SK-N-MC (cell line): ENCODE measurements around the gene ZDHHC11B.

Experiments
- DNase-seq: peaks from one replicate; pipeline ENCODE4 v3.0.0-alpha.2; 2011; ENCODE audit warnings: low read depth, low spot score
- H3K27ac ChIP-seq: fragments of 200-600 bp; sonication (generic); 2 replicates; pipeline ENCODE4 v1.5.1; 2016; ENCODE audit warnings: mixed run types
- H3K36me3 ChIP-seq: fragments of 200-600 bp; sonication (generic); 2 replicates; pipeline ENCODE4 v1.6.1; 2017; ENCODE audit warnings: antibody characterized with exemption, low read length, mixed read lengths; ENCODE audit not compliant: insufficient read depth
- H3K4me3 ChIP-seq: fragments of 200-600 bp; sonication (generic); 2 replicates; pipeline ENCODE4 v1.5.1; 2016
- H3K9ac ChIP-seq: fragments of 200-600 bp; sonication (generic); 2 replicates; pipeline ENCODE4 v1.8.0; 2017; ENCODE audit warnings: mixed run types, mixed read lengths; ENCODE audit not compliant: insufficient read length
- H3K9me3 ChIP-seq: fragments of 200-600 bp; sonication (generic); 2 replicates; pipeline ENCODE4 v1.6.1; 2017; ENCODE audit warnings: low read depth, mild to moderate bottlenecking, antibody characterized with exemption, low read length, moderate library complexity, mixed read lengths
- EZH2 ChIP-seq: fragments of 200-600 bp; sonication (generic); IDR thresholded peaks from one replicate; pipeline ENCODE4 v1.6.1; 2017; ENCODE audit warnings: antibody characterized with exemption
- FOXP2 ChIP-seq: optimal IDR thresholded peaks from 2 replicates; pipeline ENCODE3; 2011; ENCODE audit warnings: mild to moderate bottlenecking, moderate library complexity; ENCODE audit not compliant: insufficient read depth; ENCODE audit errors: extremely low read length, control extremely low read depth
- POLR2AphosphoS5 ChIP-seq: IDR thresholded peaks from 2 replicates; pipeline ENCODE4 v1.6.1; 2012; ENCODE audit warnings: mild to moderate bottlenecking, low read depth, low read length, borderline replicate concordance

Gene ZDHHC11B

DNA sequence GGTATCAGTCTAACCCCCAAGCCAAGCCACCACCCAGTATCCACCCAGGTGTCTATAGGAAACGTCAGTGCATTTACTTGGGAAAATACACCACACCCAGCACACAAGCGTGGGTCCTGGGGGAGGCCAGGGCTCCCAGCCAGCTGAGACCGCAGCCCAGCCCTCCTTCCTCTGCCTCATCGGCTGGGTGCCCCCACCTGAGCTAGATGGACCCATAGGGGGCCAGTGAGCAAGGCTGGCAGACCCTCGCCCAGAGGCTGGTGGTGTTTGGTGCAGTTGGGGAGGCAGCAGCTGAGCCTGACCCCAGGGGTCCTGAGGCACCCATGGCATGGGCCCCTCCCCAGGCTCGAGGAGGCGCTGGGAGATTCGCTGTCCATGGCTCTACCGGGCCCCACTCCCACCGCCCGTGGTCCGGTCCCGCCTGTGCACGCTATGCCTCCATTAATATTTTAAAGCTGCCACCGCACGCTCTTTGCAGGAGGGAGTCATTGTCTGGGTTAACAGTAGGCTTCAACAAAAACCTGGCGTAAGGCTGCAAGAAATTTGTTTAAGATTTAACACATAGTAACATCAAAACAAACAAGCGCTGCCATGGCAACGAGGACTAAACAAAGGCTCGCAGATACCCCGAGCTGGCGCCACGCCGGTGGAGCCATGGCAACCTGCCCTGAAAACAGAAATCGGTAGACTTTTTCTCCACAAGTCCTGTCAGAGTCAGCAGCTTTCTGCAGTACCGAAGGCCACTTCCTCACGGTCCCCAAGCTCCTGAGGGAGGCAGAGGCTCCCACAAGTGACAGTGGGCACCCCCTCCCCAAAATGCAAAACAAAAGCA is 112.0 kb downstream of the ZDHHC11B start:
- peak overlapping the region; percentile 56 for H3K4me3 ChIP-seq
- H3K9ac ChIP-seq, result no peak overlapping the region
- H3K36me3 ChIP-seq, result no peaks in the 10 kb centered on the region
- DNase-seq, result peak; percentile 45
- no peak for TF ChIP-seq POLR2AphosphoS5
- TF ChIP-seq FOXP2, result no peak
- TF ChIP-seq EZH2, result no peak
- no peaks in the 10 kb centered on the region for H3K9me3 ChIP-seq
- no peak overlapping the region for H3K27ac ChIP-seq

DNA sequence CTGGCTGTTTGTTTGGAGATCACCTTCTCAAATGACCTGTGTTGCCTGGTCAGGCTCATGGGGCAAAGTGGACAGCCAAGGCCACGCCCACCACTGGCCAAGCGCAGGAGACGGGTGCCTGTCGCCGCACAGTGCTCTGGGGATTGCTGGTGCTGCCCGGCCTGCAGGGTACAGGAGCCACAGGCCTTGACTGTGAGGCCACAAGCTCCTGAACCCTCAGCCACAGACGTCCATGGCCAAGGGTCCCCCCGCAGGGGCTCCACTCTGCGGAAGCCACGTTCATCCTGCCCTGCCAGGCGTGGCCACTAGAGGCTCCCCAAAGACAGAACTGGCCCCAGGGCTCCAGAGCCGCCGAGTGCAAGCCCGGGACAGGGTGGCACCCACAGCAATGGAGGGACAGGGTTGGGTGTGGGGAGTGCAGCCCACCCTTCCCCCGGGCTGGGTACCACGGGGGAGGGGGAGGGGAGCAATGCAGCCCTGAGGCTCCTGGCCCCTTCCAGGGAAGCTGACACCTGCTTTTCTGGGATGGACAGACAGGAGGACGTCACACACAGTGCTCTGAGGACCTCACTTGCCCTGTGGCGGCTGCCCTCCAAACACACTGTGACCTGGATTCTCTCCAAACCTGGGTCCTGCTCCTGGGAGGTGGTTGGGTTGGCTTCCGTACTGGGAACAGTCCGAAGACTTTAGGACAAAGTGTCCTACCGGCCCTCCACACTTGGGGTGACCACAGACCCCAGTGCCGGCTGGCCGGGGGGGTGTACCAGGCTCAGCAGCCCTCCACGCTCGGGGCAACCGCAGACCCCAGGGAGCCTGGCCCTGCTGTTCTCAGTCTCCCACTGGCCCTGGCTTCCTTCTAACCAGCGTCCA is 112.8 kb downstream of the ZDHHC11B start:
- no peak overlapping the region for H3K27ac ChIP-seq
- H3K9me3 ChIP-seq, result no peaks in the 10 kb centered on the region
- no peak for DNase-seq
- H3K9ac ChIP-seq, result no peak overlapping the region
- TF ChIP-seq FOXP2 (no peak), EZH2 (no peak), POLR2AphosphoS5 (no peak)
- no peak overlapping the region for H3K4me3 ChIP-seq
- no peaks in the 10 kb centered on the region for H3K36me3 ChIP-seq

DNA sequence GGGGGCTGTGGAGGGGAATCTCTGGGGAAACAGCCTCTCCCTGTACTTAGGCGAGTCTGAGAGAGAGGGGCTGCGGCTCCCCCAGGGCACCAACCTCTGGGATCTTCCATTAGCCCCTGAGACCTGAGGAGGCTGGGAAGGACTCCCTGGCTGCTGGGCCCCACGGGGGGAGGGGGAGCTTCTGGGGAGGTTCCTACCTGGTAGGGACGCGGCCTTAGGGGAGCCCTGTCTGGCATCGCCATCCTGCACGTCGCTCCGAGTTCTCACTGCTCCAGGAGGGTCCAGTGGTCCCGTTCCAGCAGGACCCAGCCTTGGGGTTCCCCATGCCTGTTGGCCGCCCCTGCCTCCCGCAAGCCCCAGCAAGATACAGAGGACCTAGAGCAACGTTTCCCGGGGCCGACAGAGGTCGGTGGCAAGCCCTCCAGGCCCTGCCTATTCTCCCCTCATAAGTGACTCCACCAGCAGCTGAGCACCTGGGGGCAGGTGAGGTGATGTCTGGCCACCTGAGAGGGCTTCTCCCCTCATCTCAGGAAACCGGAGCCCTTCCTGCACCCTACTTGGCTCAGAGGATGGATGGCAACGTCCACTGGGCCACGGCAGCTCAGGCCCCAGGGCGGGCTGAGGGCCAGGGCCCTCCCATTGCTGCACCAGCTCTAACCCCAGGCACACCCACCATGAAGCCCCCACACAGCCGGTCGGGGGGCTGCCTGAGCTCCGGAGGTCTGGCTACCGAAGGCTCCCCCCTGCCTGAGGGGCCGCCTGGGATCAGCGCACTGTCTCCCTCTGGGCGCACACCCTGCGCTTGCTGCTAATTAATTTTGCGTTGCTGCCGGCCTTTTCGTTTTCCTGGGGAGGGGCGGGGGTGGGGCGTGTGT is 113.9 kb downstream of the ZDHHC11B start:
- H3K9ac ChIP-seq, result no peak overlapping the region
- no peaks in the 10 kb centered on the region for H3K9me3 ChIP-seq
- H3K36me3 ChIP-seq, result no peaks in the 10 kb centered on the region
- no peak overlapping the region for H3K4me3 ChIP-seq
- DNase-seq, result no peak
- TF ChIP-seq EZH2 (no peak), FOXP2 (no peak), POLR2AphosphoS5 (no peak; the same call in 1 of the 2 replicates)
- H3K27ac ChIP-seq, result no peak overlapping the region

DNA sequence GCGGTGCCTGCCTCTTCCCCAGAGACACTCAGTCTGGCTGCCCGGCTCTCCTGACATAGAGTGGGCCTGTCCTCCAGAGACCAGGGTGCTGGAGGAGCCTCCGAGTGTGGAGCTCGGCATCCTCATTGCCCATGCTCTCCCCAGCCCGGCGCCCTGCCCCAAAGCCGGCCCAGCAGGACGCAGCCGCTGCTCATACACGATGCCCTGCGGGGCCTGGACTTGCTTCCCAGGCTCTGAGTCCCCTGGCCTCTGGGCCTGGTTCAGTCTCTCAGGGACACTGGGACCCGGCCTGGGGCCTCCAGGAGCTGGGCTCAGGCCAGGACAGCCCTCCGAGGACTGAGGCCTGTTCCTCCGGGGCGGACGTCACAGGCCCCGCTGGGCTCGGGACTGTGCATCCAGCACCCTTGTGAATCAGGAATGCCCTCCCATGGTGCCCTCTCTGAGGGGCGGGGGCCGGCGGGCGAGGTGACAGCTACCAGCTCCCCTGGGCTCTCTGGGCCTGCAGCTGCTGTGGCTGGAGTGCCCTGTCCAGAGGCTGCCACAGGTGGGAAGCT is 114.6 kb downstream of the ZDHHC11B start:
- no peak for DNase-seq
- H3K4me3 ChIP-seq, result no peak overlapping the region
- TF ChIP-seq FOXP2 (no peak), EZH2 (no peak), POLR2AphosphoS5 (no peak)
- H3K27ac ChIP-seq, result no peak overlapping the region
- no peaks in the 10 kb centered on the region for H3K9me3 ChIP-seq
- no peak overlapping the region for H3K9ac ChIP-seq
- H3K36me3 ChIP-seq, result no peaks in the 10 kb centered on the region

DNA sequence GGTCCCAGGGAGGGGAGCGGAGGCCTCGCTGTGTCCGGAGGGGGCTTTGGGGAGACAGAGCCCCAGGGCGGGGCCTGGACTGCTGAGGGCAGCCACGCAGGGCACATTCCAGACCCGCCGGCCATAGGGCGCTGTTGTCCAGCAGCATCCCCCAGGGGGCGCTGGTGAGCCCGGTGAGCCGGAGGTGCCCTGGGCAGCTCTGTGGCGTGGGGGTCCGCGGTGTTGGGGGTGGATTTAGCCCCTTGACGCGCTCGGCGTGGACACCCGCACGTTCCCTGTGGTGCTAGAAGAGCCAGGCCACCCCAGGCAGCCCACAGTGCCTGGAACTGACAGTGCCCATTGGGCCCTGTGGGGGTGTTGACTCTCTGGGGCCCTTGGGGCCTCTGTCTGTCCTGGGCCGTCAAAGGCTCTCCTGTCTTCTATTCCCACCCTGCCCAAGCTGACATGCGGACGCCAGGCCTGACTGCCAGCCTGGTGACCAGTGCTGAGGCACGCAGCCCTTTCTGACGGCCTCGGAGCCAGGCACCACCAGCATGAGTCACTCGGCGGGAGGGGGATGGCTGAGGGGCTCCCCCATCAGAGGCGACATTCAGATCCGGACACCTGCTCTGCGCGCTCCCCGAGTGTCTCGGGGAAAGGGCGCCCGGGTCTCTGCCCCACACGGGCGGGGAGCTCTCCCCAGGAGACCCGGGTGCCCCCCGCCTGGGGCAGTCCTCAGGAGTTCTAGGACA is 115.3 kb downstream of the ZDHHC11B start:
- H3K4me3 ChIP-seq, result no peak overlapping the region
- H3K36me3 ChIP-seq, result no peaks in the 10 kb centered on the region
- no peak for DNase-seq

DNA sequence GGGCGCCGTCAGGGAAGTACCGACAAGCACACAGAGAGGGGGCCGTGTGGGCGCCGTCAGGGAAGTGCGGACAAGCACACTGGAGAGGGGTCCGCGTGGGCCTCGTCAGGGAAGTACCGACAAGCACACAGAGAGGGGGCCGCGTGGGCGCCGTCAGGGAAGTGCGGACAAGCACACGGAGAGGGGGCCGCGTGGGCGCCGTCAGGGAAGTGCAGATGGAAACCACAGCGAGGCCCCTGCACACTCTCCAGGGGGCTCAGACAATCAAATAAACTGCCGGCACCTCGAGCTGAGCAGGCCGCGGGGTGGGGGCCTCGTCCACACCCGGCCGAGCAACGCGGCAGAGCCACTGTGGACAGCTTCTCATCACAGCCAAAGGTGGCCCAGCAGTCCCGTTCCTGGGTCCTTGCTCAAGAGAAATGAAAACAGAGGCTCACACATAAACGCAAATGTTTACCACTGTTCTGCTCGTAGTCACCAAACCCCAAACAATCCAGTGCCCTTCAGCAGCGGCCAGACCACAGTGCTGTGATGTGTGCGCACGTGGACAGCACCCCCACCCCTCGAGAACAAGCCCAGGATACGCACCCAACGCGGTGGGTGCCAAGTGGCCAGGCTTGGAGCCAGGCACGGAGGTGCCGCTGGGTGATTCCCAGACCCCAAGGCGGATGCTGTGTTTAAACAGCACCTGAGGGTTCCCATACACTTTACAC is 116.1 kb downstream of the ZDHHC11B start:
- no peak for DNase-seq
- Histone ChIP-seq H3K4me3 (no peak overlapping the region), H3K9ac (no peak overlapping the region), H3K9me3 (no peaks in the 10 kb centered on the region), H3K27ac (no peak overlapping the region), H3K36me3 (no peaks in the 10 kb centered on the region; the same call in 1 of the 2 replicates)
- TF ChIP-seq EZH2 (no peak), POLR2AphosphoS5 (no peak), FOXP2 (no peak)

More for the DNA sequence above, 115.3 kb downstream of the ZDHHC11B start:
- Histone ChIP-seq H3K9ac (no peak overlapping the region), H3K27ac (no peak overlapping the region), H3K9me3 (no peaks in the 10 kb centered on the region)
- TF ChIP-seq POLR2AphosphoS5 (no peak), FOXP2 (no peak), EZH2 (no peak)
